NCI-H460 (cell line): Measurements from ENCODE around the gene CCNDBP1. TPM values are rescaled to one million over a fixed set of nuclear protein-coding genes. Genes with fewer than 3 reads are reported as not detected.
"Not testable (repeated sequence)": the region's sequence is repeated elsewhere in the genome, so short reads cannot be mapped to it uniquely, and the experiment has no call there.

Experiments used
- DNase-seq: peaks from one replicate; pipeline ENCODE4 v3.0.0-alpha.2; 2016; ENCODE audit warnings: low read depth; ENCODE audit errors: extremely low read depth
- total RNA-seq: library from RNA; depleted of rRNA; stranded (reverse); fragments of >200 nt; shearing (Covaris generic); gene quantifications from 2 replicates; pipeline ENCODE4 v1.2.3, GENCODE V29; 2014

Gene CCNDBP1
- total RNA-seq, 1 experiment from 2014 or later, result 50.6 TPM

DNA sequence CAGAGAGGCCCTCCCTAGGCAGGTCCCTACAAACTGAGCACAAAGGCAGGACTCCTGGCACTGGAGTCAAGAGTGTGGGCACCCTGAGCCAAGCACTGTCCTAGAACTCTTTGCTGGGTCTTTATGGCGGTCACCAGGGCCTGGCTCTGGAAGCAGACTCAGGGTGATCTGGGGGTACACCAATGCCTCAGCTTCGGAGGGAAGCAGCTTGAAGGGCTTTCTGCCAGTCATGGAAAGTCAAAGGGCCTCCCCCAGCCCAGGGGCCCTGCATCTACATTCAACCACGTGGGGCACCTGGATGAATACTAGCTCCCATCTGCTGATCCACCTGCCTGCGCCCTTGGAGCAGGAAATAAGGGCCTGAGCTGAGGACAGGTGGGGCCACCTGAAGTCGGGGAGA is 28.3 kb downstream of the CCNDBP1 start:
- DNase-seq, result no peak

DNA sequence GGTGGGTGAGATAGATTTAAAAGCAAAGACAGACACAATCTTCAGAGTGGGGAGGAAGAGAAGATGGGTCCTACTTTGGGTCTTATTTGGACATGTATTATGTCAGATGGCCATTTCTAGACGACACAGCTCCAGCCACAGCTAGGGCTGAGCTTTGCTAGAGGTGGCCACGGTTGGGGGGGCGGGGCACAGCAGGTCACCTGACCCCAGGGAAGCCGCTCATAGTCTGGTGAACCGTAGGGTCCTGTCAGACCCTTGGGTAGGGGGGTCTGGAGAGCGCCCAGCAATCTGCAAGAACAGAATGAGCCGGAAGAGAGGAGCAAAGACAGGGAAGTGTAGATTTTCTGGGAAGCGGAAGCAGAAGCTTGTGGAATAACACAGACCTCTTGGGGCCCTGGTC is 29.0 kb downstream of the CCNDBP1 start:
- DNase-seq, result no peak

DNA sequence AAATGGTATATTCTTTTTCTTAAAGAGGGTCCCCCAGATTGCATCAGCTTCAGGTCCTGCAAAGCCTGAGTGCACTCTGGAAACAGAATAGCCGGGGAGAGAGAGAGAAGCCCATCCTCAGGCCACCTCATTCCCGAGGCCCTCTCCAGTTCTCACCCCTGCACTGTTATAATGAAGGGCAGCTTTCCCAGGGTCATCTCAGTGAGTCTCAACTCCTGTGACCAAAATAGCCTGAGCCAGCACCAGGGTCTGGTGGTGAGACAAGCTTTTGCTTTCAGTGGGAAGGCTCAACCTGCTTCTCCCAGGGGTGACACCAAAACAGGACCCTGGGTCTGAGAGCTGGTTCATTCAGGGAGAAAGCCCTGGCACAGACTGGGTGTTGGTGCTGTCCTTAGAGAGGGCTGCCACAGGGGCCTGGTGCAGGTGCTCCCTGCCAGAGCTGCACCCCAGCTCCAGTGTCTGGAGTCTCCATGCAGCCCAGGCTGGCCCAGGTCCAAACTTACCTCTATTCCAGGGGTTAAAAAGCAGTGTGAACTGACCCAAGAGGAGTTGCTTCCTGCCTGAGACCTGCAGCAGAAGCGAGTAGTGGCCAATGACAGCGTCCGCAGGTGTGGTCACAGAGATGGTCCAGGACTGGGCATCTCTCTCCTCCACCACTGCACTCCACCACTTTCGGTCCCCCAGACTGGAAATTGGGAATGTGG is 29.5 kb downstream of the CCNDBP1 start:
- no peak for DNase-seq

DNA sequence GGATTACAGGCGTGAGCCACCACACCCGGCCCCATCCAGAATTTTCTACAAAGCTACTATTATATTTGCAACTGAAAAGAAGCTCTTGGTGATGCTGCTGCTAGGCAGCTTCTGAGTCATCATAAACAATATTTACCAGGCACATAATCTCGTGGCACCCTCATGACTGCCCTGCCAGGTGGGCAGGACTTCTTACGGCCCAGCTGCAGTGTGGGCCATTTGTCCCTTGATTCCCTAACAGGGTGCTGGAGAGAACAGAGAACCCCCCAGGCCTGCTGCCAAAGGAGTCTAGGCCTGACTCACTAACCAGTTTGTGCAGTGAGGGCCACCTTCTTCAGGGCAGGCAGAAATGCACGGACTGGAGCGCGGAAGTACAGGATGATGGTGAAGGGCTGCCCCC is 30.8 kb downstream of the CCNDBP1 start:
- no peak for DNase-seq

DNA sequence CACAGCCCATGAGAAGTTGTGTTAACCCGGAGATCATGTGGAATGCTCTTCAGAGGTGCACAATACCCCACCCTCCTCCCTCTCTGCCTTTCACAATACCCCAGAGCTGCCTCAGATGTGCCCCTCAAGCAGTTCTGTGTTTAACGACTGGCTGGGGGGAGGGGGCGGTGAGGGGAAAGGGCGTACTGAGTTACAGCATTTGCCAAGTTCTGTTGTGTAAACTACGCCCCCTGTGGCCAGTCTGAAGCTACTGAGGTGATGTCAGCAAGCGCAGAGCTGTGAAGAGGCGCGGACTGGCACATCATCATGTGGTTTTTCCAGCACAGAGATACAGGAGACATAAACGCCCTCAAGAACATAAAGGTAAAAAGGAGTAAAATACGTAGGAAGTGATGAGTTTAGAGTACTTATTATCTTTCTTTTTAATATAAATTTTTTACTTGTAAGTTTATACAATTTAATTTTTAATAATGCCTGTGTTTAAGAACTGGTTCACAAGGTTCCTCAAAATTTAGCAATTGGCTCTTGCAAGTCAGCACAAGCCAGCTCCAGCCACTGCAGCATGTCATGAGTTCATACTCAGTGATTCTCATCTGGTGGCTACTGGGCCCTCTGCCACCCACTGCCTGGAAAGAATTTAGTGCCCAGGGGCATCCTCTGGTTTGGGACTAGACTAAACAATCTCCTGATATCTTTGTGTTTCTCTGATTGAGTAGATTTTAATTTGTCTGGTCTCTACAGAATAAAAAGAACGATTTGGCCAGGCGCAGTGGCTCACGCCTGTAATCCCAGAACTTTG is 33.9 kb downstream of the CCNDBP1 start:
- no peak for DNase-seq

DNA sequence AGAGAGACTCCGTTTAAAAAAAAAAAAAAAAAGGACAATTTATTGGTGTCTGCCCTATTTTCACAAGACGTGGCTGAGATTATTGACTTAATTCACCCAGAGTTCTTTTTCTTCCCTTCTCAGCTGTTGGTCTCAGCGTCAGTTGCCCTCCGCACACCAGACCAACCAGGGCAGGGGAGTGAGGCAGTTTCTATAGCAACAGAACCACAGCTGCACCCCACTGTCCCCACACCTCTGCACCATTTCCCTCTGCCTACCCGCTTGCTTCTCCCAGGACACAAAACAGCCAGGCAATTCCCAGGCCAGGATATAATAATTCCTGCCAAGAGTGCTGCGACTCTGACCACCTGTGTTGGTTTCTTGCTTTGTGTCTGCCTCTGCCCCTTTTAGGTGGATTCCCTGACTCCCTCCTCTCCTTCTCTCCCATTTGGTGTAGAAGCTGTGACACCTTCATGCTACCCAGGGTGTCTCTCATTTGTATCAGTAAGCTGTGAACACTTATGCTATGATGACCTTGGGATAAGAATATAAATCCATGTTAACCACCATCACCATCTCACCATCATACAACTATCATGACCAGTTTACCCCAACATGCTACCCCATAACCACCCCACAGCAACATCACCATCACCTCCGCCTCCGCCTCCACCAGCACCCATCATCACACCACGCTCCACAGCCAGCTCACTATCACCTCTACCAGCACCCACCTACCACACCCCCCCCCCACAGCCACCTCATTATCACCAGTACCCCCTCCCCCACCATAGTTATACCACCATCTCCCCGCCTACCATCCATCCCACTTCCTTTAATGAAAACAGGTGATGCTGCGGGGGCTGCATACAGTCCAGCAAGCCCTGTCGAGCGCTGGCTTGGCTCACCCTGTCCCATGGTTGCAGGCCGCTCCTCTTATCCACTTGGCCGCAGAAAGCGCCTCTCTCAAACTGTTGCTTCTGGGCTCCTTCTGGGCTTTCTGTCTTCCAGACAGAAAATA is 35.0 kb downstream of the CCNDBP1 start:
- no peak for DNase-seq

DNA sequence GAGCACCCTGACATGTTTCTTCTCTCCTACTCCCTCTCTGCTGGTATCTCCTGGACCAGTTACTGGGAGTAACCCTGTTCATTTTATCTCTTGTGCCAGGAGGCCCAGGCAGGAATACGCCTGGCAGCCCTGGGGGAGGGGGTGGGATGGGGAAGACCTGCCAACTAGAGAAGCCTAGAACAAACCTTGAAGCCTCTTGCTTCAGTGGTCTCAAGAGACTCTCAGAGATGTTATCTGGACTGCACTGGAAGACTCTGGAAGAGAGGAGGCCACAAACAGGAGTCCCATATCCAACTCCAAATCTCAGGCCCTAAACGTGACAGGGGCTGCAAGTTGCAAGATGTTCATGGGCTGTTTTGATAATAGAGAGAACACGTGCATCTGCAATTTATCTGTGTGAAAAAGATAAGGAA is 35.8 kb downstream of the CCNDBP1 start, which contains the start of gene EPB42:
TSS of gene EPB42 (minus strand) at position 28 of the 413 bp plus-strand sequence. CDS start 193 bp downstream, outside the sequence.
- DNase-seq, result no peak

DNA sequence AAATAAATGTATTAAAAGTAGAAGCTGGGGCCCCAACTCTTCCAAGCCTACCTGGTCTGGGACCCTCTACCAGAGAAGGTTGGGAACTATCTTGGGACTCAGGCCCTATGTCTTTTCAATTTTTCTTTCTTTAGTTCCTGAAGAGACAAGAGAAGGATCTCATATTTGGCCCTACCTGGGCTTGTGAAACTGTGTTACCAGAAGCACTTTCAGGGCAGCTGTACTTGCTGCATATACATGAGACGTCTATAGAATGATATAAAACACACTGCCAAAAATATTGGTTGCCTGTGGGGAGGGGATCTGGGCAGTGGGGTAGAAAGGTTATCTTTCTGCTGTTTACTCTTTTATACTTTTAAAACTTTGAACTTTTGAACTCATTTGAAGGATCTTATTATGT is 36.2 kb downstream of the CCNDBP1 start:
- no peak for DNase-seq

DNA sequence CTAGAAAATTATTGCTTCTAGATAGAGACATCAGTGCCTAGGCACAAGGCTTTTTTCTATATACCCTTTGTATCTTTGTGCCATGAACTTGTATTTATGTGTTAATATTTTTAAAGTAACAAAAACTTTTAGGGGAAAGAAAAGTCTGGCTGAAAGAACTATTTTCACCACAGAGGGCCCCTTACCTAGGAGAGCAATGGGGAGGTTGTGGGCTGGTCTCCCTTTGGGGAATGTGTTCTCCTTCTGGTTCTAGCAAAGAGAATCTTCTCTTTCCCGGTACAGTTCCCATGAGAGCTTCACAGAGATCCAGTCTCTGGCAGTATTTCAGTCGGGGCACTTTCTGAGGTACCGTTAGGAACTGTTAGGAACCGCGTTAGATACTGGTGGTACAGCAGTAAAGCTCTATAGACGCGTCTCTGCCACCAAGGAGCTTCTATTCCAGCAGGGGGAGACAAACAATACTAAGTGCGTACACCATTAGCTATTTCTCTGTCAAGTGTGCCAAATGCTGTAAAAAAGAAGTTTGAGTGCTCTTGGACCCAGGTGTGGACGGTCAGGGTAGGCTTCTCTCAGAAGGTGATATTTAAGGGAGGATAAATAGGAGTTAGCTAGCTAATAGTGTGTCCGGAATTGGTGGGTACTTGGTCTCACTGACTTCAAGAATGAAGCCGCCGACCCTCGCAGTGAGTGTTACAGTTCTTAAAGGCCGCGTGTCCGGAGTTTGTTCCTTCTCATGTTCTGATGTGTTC is 40.2 kb downstream of the CCNDBP1 start:
- peak; percentile 53 for DNase-seq

DNA sequence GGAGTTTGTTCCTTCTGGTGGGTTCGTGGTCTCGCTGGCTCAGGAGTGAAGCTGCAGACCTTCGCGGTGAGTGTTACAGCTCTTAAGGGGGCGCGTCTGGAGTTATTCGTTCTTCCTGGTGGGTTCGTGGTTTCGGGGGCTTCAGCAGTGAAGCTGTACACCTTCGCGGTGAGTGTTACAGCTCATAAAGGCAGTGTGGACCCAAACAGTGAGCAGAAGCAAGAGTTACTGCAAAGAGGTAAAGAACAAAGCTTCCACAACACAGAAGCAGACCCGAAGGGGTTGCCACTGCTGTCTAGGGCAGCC is 40.7 kb downstream of the CCNDBP1 start:
- DNase-seq, result not testable (repeated sequence)

DNA sequence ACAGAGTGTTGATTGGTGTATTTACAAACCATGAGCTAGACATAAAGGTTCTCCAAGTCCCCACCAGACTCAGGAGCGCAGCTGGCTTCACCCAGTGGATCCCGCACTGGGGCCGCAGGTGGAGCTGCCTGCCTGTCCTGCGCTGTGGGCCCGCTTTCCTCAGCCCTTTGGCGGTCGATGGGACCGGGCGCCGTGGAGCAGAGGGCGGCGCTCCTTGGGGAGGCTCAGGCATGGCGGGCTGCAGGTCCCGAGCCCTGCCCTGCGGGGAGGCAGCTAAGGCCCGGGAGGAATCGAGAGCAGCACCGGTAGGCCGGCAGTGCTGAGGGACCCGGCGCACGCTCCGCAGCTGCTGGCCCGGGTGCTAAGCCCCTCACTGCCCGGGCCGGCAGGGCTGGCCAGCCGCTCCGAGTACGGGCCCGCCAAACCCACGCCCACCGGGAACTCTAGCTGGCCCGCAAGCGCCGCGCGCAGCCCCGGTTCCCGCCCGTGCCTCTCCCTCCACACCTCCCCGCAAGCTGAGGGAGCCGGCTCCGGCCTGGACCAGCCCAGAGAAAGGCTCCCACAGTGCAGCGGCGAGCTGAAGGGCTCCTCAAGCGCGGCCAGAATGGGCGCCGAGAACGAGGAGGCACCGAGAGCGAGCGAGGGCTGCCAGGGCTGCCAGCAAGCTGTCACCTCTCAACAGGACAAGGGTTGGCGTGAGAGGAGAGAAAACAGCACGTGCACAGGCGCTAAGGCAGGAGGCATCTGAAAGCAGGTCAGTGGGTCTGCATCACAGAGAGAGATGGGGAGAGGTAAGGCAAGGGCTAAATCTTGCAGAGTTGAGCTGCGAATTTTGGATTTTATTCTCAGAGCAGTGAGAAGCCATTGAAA is 41.5 kb downstream of the CCNDBP1 start:
- DNase-seq, result no peak

DNA sequence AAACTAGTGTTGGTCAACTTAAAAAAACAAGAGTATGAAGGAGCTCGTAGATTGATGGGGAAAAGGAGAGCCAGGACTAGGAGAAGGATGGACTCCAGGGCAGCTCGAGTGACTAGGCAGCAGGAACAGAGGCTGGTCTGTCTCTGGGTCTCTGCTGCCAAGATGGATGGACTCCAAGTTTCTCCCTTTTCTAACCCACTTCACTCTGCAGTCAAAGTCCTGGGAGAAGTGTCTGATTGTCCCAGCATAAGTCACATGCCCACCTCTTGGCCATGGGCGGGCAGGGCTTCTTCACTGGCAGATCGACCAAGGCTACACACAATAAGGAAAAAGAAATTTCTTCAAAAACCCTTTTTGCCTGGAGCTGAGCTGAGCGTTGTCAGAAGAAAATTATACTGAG is 44.8 kb downstream of the CCNDBP1 start:
- no peak for DNase-seq

DNA sequence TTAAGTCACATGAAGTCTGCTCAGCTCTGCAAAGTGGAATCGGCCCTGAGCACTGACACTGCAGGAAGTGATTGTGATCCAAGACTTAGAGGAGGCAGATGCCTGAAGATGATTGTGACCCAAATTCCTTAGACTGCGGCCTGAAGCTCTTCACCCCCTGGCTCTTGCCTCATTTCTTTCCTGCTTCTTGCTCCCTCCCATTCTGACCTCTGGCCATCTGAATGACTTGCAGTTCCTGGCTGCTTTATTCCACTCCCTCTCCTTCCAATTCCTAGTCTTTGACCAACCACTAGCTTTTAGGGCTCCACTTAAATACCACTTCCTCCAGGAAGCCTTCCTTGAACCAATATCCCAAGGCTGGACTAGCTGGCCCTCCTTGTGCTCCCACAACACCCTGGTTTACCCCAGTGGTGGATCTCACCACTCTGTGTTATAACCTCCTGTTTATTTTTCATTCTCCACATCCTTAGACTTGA is 45.5 kb downstream of the CCNDBP1 start:
- no peak for DNase-seq

DNA sequence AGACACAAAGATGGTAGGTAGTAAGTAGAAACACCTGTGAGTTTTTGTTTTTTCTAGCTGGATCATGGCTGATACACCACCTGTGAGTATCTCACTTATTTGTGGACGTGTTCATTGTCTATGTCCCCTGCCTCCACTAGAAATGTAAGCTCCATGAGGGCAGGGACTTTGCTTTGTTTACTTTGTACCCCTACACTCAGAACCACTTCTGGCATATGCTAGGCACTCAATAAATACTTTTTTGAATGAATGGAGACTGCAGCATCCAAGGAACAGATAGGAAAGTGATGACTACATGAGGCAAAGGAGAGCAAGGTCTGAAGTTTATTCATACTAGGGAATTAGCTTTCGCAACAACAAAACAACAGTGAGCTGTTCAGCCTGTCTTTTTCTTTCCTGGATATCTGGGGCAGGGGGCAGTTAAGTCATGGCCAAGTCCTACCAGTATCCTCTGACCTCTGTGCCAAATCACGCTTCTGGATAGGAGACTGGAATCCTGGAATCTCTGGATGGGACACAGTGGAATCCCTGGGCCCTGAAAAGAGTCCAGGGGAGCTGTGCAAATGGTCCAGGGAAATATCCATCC is 47.2 kb downstream of the CCNDBP1 start:
- no peak for DNase-seq

DNA sequence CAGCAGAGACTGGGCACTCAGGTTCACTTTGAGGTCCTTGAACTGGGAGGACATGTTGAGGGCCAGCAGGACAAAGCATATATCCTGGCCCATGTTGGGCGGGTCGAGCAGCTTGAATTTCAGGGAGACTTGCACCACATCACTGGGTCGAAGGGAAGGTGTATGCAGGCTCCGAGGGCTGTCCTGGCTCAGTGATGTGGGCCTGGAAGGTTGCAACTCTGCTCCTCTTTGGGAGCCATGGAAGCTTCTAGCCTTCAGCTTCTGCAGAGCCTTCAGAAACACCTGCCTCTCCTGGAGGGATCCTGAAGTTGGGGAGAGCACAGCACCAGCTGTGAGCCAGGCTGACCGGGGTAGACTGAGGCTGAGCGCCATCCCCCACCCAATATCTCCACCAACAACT is 50.3 kb downstream of the CCNDBP1 start:
- no peak for DNase-seq

DNA sequence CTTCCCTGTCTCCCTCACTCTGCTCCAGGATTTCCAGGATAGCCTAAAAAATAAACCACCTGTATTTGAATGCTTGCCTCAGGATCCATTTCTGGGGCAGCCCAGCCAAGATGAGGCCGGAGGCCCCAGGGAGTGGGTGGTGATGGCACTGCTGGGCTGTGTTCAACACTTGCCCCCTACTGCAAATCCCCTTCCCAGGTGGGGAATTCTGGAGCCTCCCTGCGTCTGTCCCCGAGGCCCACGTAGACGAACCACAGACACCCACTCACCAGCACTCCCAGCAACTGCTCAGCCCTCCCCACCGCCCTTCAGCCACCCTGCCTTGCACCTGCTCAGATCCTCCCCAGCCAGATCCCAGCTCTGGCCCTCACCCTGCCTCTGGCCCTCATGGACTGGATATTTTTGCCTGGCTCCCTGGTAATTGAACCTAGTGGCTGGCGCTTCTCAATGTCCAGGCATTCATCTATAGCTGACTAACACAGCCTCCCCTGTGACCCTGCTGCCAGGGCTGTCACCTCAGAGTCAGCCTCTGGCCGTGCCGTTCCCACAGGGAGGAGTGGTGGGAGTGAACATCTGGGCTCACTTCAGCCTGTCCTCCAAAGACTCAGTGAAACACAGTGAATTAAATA is 52.8 kb downstream of the CCNDBP1 start:
- no peak for DNase-seq

DNA sequence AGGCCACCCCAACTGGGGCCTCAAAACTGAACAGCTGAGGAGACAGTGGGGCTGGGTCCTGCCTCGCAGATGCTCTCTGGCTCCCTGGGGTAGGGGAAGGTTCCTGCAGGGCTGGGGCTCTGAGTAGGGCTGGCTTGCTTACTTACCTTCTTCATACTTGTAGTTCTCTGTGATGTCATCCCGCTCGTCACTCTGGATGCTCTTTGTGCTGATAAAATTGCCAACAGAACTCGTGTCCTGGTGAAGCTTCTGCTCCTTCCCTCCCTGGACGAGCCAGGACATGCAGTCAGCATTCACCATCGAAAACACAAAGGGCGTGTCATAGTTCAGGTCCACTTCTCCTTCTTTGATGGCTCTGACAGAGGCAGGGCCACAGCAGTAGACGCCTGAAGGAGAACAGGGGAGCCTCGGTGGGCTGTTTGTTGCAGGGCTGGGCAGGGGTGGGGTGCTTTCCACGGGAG is 53.5 kb downstream of the CCNDBP1 start:
- DNase-seq, result no peak
